GM21390 (cell line): ENCODE measurements around the gene RASGRF1.

ENCODE experiments used
- ATAC-seq: cut with Tn5 transposase; IDR thresholded peaks from one replicate; pipeline ENCODE4 v1.9.1; 2021; ENCODE audit not compliant: unreplicated experiment

Gene RASGRF1

GRCh38 chr15:79094611-79095021, 4.0 kb upstream of the RASGRF1 start:
- no peak for ATAC-seq

- ATAC-seq = no peak
Measured at GRCh38 chr15:79093352-79093935, 2.9 kb upstream of the RASGRF1 start.

GRCh38 chr15:79092382-79092781, 1.8 kb upstream of the RASGRF1 start:
- ATAC-seq = no peak

GRCh38 chr15:79091204-79091867, 756 bp upstream of the RASGRF1 start:
- ATAC-seq = no peak

GRCh38 chr15:79089890-79090486, 592 bp downstream of the RASGRF1 start:
- no peak for ATAC-seq

- no peak for ATAC-seq
Measured at GRCh38 chr15:79089331-79089889, 1.2 kb downstream of the RASGRF1 start.

GRCh38 chr15:79088426-79089205, 2.0 kb downstream of the RASGRF1 start:
- ATAC-seq = no peak

- ATAC-seq = no peak
Measured at GRCh38 chr15:79086814-79087213, 3.8 kb downstream of the RASGRF1 start.

GRCh38 chr15:79084308-79084968, 6.1 kb downstream of the RASGRF1 start:
- ATAC-seq = no peak

GRCh38 chr15:79083154-79083553, 7.4 kb downstream of the RASGRF1 start:
- ATAC-seq = no peak

GRCh38 chr15:79082363-79083070, 8.1 kb downstream of the RASGRF1 start:
- no peak for ATAC-seq

GRCh38 chr15:79078763-79079410, 11.7 kb downstream of the RASGRF1 start:
- no peak for ATAC-seq

- no peak for ATAC-seq
Measured at GRCh38 chr15:79078003-79078402, 12.6 kb downstream of the RASGRF1 start.

GRCh38 chr15:79076661-79077060, 13.9 kb downstream of the RASGRF1 start:
- ATAC-seq = no peak

- no peak for ATAC-seq
Measured at GRCh38 chr15:79075256-79075655, 15.3 kb downstream of the RASGRF1 start.

GRCh38 chr15:79073336-79073735, 17.2 kb downstream of the RASGRF1 start:
- no peak for ATAC-seq

- ATAC-seq = no peak
Measured at GRCh38 chr15:79071901-79072300, 18.7 kb downstream of the RASGRF1 start.

- no peak for ATAC-seq
Measured at GRCh38 chr15:79068790-79069189, 21.8 kb downstream of the RASGRF1 start.

GRCh38 chr15:79067969-79068368, 22.6 kb downstream of the RASGRF1 start:
- no peak for ATAC-seq
